Measurements from ENCODE around the gene NALCN.

NALCN gene

DNA sequence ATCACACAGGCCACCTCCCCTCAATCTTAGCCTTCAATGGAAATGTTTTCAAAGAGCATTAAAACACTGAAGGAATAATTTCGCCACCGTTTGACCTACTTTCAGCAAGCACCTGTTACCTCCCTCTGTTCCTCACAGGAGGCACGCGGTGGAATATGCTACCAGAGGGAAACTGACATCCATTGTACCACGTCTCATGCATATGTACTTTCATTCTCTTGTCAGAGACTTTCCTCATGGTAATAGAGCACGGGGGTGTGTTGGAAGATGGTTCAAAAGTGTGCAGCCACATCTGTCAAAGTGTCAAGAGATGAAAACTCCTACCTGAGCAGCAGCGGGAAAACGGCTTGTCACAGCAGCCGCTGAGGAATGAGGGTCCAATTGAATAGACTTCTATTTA lies 143.4 kb downstream of the NALCN start:
- no peak for TF ChIP-seq CTCF (IDR thresholded peaks at IDR 0.05)

- no peak for TF ChIP-seq CTCF (IDR thresholded peaks at IDR 0.05)
Observed at GRCh38 chr13:101271681-101272245, 144.5 kb downstream of the NALCN start.

- no peak for TF ChIP-seq CTCF (IDR thresholded peaks at IDR 0.05)
Observed at GRCh38 chr13:101267656-101268055, 148.7 kb downstream of the NALCN start.

- no peak for TF ChIP-seq CTCF (IDR thresholded peaks at IDR 0.05)
Observed at GRCh38 chr13:101265934-101266333, 150.4 kb downstream of the NALCN start.

GRCh38 chr13:101264931-101265330 lies 151.4 kb downstream of the NALCN start:
- TF ChIP-seq CTCF (IDR thresholded peaks at IDR 0.05): no peak

DNA sequence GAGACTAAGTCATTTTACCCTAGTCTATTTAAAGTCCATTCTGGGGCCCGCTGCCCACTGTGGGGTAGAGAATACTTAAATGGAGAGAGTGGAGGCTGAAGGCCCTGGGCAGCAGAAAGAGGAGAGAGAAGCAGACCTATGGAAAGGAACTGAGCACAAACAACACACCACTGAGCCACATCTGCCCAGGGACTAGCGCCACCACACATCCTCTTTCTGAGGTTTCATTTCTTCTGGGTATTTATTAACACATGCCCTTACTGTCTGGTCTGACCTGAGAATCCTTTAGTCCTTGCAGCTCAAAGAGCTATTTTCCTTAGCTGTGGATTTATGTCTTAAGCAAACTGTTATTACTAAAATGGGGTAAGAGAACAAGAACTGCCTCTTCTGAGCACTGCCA lies 154.0 kb downstream of the NALCN start:
- TF ChIP-seq CTCF (IDR thresholded peaks at IDR 0.05): no peak

- TF ChIP-seq CTCF (IDR thresholded peaks at IDR 0.05): no peak
Observed at GRCh38 chr13:101258509-101258908, 157.8 kb downstream of the NALCN start.

DNA sequence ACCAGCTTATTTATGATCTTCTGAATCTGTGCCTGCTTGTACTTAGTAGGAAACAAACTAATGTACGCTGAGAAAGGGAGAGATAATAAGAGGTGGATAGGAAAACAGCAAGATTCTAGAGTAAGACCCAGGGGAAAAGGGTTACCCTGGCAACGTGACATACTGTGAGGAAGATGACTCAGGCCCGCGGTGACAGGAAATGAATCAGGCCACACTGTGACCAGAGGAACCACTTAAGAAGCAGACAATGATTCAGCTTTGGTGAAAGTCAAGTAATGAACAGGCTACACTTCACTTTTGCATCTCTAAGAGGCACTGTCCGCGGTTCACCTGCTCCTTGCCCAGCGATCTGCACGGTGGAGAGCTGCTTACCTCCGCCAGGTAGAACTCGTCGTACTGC lies 158.2 kb downstream of the NALCN start:
- TF ChIP-seq CTCF (IDR thresholded peaks at IDR 0.05): no peak

Data from LNCAP (cell line).